ENCODE measurements around the gene ADCY2.

The ADCY2 gene

GRCh38 chr5:7385681-7386080, 10.3 kb upstream of the ADCY2 start:
- no peak for TF ChIP-seq CTCF (IDR thresholded peaks at IDR 0.05; ENCODE audit: low read length, missing control alignments)
- no peak for DNase-seq (ENCODE audit: low read depth)
- H3K4me3 ChIP-seq (replicated peaks; ENCODE audit: low read depth, low read length), result no peak overlapping the region

GRCh38 chr5:7388553-7388952, 7.4 kb upstream of the ADCY2 start:
- no peak overlapping the region for H3K4me3 ChIP-seq (replicated peaks; ENCODE audit: low read depth, low read length)
- no peak for DNase-seq (ENCODE audit: low read depth)
- TF ChIP-seq CTCF (IDR thresholded peaks at IDR 0.05; ENCODE audit: low read length, missing control alignments), result no peak

- TF ChIP-seq CTCF (IDR thresholded peaks at IDR 0.05; ENCODE audit: low read length, missing control alignments), result no peak
- DNase-seq (ENCODE audit: low read depth), result no peak
Measured at GRCh38 chr5:7391215-7391614, 4.7 kb upstream of the ADCY2 start.

GRCh38 chr5:7391814-7392692, 3.9 kb upstream of the ADCY2 start:
- no peak overlapping the region for H3K4me3 ChIP-seq (replicated peaks; ENCODE audit: low read depth, low read length)
- peak; percentile 3 for DNase-seq (ENCODE audit: low read depth)
- peak; percentile 8 for TF ChIP-seq CTCF (IDR thresholded peaks at IDR 0.05; ENCODE audit: low read length, missing control alignments)

More at GRCh38 chr5:7391215-7391614, 4.7 kb upstream of the ADCY2 start:
- no peak overlapping the region for H3K4me3 ChIP-seq (replicated peaks; ENCODE audit: low read depth, low read length)

- no peak for TF ChIP-seq CTCF (IDR thresholded peaks at IDR 0.05; ENCODE audit: low read length, missing control alignments)
- no peak overlapping the region for H3K4me3 ChIP-seq (replicated peaks; ENCODE audit: low read depth, low read length)
- no peak for DNase-seq (ENCODE audit: low read depth)
Measured at GRCh38 chr5:7392693-7393024, 3.3 kb upstream of the ADCY2 start.

GRCh38 chr5:7393921-7394799, 1.8 kb upstream of the ADCY2 start:
- TF ChIP-seq CTCF (IDR thresholded peaks at IDR 0.05; ENCODE audit: low read length, missing control alignments), result no peak
- no peak overlapping the region for H3K4me3 ChIP-seq (replicated peaks; ENCODE audit: low read depth, low read length)
- DNase-seq (ENCODE audit: low read depth), result no peak
